Naive B cell (primary cell): ENCODE results near the gene ITGB4. TPM values are rescaled to one million over a fixed set of nuclear protein-coding genes. Genes with fewer than 3 reads are reported as not detected.
A peak's percentile ranks its signal among the peaks of the same experiment; 100 is the strongest.
"Not testable (repeated sequence)": the region's sequence is repeated elsewhere in the genome, so short reads cannot be mapped to it uniquely, and the experiment has no call there.

ENCODE experiments used
- ATAC-seq, 2 donors: fragments of 150-1000 bp; cut with Tn5 transposase; 2 replicates each; pipeline ENCODE4 v1.10.0; 2021; ENCODE audit warnings: low read depth in 2 of 2, mild to moderate bottlenecking in 2 of 2, moderate library complexity in 2 of 2
- DNase-seq: peaks from one replicate; pipeline ENCODE4 v3.0.0; 2022
- H3K27ac Mint-ChIP-seq, 6 donors: one replicate each; pipeline ENCODE4 v1.8.0; 2020 to 2022; ENCODE audit warnings: mild to moderate bottlenecking in 6 of 6, mixed read lengths in 6 of 6, moderate library complexity in 5 of 6, inconsistent platforms in 2 of 6
- H3K27me3 Mint-ChIP-seq, 3 donors: one replicate each; pipeline ENCODE4 v1.8.0; 2021 to 2022; ENCODE audit warnings: mixed read lengths in 3 of 3, mild to moderate bottlenecking in 1 of 3
- H3K36me3 Mint-ChIP-seq, 2 donors: one replicate each; pipeline ENCODE4 v1.8.0; 2020 to 2022; ENCODE audit warnings: mixed read lengths in 2 of 2, inconsistent platforms in 1 of 2, mild to moderate bottlenecking in 1 of 2
- H3K4me1 Mint-ChIP-seq, 3 donors: one replicate each; pipeline ENCODE4 v1.8.0; 2020 to 2022; ENCODE audit warnings: mixed read lengths in 3 of 3, inconsistent platforms in 1 of 3, mild to moderate bottlenecking in 1 of 3, moderate library complexity in 1 of 3
- H3K4me3 Mint-ChIP-seq, 8 donors: one replicate each; pipeline ENCODE4 v1.8.0; 2020 to 2022; ENCODE audit warnings: mild to moderate bottlenecking in 8 of 8, mixed read lengths in 8 of 8, moderate library complexity in 8 of 8, inconsistent platforms in 2 of 8
- H3K9me3 Mint-ChIP-seq, 7 donors: one replicate each; pipeline ENCODE4 v1.8.0; 2020 to 2022; ENCODE audit warnings: mixed read lengths in 7 of 7, mild to moderate bottlenecking in 5 of 7, inconsistent platforms in 2 of 7, moderate library complexity in 1 of 7
- polyA plus RNA-seq, 6 donors: library from polyadenylated mRNA; unstranded; fragments of 300-500 nt; fragmentation: Illumina TruSeq; gene quantifications; one replicate each; pipeline ENCODE4 v1.2.3, GENCODE V29; 2021; ENCODE audit warnings: low read depth in 6 of 6

Gene ITGB4
- polyA plus RNA-seq, 6 donors from 2014 or later: 0.67 to 1.6 (median 1.1) TPM; not detected in 2

DNA sequence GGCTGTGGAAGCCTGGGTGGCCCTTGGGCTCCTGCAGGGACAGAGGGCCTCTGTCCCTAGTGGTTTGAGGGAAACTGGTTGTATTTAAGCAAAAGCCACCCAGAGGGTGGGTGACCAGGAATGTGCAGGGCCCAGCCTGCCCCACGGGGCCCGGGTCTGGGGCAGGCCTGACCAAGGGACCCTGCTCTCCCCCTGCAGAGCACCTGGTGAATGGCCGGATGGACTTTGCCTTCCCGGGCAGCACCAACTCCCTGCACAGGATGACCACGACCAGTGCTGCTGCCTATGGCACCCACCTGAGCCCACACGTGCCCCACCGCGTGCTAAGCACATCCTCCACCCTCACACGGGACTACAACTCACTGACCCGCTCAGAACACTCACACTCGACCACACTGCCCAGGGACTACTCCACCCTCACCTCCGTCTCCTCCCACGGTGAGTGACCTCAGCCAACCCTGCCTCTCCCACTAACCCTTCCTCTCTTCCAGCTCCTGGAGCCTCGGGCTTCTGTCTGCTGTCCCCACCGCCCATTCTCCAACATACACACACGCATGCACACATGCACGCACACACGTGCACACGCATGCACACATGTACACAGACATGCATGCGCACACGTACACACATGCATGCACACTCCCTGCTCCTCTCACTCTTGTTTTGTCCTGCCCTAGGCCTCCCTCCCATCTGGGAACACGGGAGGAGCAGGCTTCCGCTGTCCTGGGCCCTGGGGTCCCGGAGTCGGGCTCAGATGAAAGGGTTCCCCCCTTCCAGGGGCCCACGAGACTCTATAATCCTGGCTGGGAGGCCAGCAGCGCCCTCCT is 33.3 kb downstream of the ITGB4 start:
- H3K4me3 Mint-ChIP-seq: peak overlapping the region in 7 of 8 donors; percentile 73 to 86 (median 76)
- H3K4me1 Mint-ChIP-seq: peaks cover 11 to 19% (median 14%) of the 10 kb centered on the region in 3 donors
- no peaks in the 10 kb centered on the region for H3K9me3 Mint-ChIP-seq
- no peak for DNase-seq
- no peaks in the 10 kb centered on the region for H3K36me3 Mint-ChIP-seq
- peak overlapping the region in 3 of 6 donors; percentile 65 to 74 (median 73) for H3K27ac Mint-ChIP-seq
- no peak for ATAC-seq
- H3K27me3 Mint-ChIP-seq: no peaks in the 10 kb centered on the region

DNA sequence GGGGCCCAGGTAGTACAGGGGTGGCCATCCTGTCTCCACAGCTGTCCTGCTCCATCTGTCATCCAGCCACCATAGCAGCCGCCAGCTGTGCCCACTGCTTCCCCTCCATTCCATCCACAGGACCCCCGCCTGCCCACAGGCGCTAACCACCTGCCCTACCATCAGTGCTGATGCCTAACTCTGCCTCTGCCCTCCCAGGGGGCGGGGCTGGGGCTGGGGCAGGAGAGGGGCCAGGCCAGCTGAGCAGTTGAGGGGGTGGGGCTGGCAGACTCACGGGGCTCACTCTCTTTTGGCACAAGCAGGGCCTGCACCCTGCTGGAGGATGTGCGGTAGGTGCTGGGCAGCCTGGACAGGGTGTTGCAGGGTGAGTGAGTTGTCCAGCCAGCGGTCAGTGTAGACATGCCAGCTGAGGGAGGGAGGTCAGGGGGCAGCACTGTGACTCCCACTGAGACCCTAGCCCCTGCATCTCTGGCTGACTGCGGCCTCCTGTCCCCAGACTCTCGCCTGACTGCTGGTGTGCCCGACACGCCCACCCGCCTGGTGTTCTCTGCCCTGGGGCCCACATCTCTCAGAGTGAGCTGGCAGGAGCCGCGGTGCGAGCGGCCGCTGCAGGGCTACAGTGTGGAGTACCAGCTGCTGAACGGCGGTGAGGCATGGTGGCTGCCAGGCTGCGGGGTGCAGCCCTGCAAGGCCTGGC is 34.1 kb downstream of the ITGB4 start:
- no peak for ATAC-seq
- peak overlapping the region in 1 of 6 donors; percentile 65 for H3K27ac Mint-ChIP-seq
- DNase-seq: no peak
- no peaks in the 10 kb centered on the region for H3K9me3 Mint-ChIP-seq
- no peaks in the 10 kb centered on the region for H3K36me3 Mint-ChIP-seq
- no peaks in the 10 kb centered on the region for H3K27me3 Mint-ChIP-seq
- H3K4me1 Mint-ChIP-seq: peaks cover 6 to 13% (median 8%) of the 10 kb centered on the region in 3 donors
- H3K4me3 Mint-ChIP-seq: peak overlapping the region in 4 of 8 donors; percentile 74 to 86 (median 75)

DNA sequence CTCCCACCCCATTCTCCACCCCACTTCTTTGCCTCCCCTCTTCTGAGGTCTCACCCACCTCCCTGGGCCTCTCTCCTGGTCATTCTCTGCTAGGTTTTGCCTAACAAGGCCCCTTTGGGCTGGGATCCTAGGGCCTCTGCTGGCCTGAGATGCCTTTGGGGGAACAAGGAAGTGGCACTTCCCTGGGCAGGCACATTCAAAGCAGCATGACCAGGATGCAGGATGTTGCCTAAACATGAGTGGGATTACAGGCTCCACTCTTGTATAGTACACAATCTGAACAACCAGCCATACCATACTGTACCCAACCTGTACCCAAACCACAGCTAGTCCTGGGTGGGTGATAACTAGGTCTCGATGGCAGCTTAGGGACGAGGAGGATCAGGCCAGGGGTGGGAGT is 34.7 kb downstream of the ITGB4 start:
- Mint-ChIP-seq H3K4me3 (peak overlapping the region in 3 of 8 donors; percentile 26 to 76 (median 43)), H3K27ac (no peak overlapping the region), H3K4me1 (peaks cover 6 to 13% (median 8%) of the 10 kb centered on the region in 3 donors), H3K9me3 (no peaks in the 10 kb centered on the region), H3K27me3 (no peaks in the 10 kb centered on the region), H3K36me3 (no peaks in the 10 kb centered on the region)
- ATAC-seq (no peak), DNase-seq (no peak)

DNA sequence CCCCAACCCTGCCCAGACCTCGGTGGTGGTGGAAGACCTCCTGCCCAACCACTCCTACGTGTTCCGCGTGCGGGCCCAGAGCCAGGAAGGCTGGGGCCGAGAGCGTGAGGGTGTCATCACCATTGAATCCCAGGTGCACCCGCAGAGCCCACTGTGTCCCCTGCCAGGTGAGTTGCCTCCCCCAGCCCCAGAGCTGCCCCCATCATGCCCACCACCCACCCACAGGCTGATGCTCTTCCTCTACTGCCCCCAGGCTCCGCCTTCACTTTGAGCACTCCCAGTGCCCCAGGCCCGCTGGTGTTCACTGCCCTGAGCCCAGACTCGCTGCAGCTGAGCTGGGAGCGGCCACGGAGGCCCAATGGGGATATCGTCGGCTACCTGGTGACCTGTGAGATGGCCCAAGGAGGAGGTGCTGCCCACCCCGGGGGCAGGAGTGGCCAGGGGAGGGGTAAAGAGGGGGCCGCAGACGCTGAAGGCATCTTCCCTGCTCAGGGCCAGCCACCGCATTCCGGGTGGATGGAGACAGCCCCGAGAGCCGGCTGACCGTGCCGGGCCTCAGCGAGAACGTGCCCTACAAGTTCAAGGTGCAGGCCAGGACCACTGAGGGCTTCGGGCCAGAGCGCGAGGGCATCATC is 35.3 kb downstream of the ITGB4 start:
- Mint-ChIP-seq H3K4me1 (peaks cover 6 to 13% (median 8%) of the 10 kb centered on the region in 3 donors), H3K27me3 (no peaks in the 10 kb centered on the region), H3K9me3 (no peaks in the 10 kb centered on the region), H3K27ac (no peak overlapping the region), H3K4me3 (peak overlapping the region in 1 of 8 donors; percentile 15), H3K36me3 (no peaks in the 10 kb centered on the region)
- ATAC-seq (no peak), DNase-seq (no peak)

DNA sequence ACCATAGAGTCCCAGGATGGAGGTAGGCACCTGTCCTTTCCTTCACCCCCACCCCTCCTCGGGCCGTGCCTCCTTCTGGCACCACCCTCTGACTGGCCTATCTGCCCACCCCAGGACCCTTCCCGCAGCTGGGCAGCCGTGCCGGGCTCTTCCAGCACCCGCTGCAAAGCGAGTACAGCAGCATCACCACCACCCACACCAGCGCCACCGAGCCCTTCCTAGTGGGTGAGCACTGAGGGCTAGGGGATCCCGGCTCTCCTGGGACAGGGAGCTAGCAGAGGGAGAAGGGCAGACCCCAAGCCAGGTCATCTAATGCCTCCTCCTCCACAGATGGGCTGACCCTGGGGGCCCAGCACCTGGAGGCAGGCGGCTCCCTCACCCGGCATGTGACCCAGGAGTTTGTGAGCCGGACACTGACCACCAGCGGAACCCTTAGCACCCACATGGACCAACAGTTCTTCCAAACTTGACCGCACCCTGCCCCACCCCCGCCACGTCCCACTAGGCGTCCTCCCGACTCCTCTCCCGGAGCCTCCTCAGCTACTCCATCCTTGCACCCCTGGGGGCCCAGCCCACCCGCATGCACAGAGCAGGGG is 35.9 kb downstream of the ITGB4 start:
- Mint-ChIP-seq H3K27ac (no peak overlapping the region), H3K4me3 (no peak overlapping the region), H3K27me3 (no peaks in the 10 kb centered on the region), H3K9me3 (no peaks in the 10 kb centered on the region), H3K36me3 (no peaks in the 10 kb centered on the region), H3K4me1 (peaks cover 6 to 13% (median 8%) of the 10 kb centered on the region in 3 donors)
- DNase-seq (no peak), ATAC-seq (no peak)

DNA sequence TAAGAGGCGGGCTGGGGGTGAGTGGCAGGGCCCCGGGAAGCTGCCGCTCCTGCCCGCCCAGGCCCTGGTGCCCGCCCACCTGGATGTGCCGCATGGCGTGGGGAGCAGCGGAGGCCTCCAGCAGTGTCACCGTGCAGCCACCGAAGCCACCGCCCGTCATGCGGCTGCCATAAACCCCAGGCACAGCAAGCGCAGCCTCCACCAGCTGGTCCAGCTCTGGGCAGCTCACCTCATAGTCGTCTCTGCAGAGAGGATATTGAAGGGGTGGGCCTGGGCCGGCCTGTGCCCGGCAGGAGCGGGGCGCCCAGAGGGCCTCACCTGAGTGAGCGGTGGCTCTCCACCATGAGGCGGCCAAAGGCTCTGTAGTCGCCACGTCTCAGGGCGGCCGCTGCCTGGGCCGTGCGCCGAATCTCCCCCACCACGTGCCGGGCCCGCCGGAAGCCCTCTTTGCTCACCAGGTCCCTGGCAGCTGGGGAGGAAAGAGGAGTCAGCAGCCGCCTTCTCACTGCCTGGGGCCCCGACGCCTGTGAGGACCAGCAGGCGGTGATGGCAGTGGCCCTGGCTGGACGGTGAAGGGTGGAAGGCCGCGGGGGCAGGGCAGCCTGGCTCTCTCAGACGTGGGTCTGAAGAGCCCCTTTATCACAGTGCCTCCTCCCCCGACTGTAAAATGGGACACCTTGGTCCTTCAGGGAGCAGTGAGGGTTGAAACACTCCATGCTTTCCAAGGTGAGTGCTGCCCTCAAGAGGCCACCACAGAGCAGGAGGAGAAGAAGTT is 37.1 kb downstream of the ITGB4 start:
- peaks cover 12 to 18% (median 12%) of the 10 kb centered on the region in 3 donors for H3K4me1 Mint-ChIP-seq
- H3K36me3 Mint-ChIP-seq: no peaks in the 10 kb centered on the region
- H3K27me3 Mint-ChIP-seq: no peaks in the 10 kb centered on the region
- H3K9me3 Mint-ChIP-seq: no peaks in the 10 kb centered on the region
- no peak overlapping the region for H3K27ac Mint-ChIP-seq
- no peak for DNase-seq
- H3K4me3 Mint-ChIP-seq: no peak overlapping the region
- no peak for ATAC-seq

DNA sequence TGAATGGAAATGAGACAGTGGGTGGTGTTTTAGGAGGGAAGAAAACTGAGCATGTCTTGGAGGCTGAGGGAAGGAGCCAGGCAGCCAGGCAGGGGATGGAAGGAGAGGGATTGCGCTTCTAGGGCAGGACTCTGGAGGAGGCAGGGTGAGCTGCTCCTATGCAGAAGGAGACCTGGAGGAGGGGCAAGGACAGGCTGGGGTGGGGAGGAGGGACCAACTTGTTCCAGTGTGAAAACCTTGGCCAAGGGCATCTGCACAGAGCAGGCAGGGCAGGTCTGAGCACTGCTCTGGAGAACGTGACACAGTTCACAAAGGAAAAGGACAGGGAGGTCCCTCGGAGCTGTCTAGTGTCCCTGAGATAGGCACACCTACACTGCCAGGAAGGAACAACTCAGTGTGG is 38.2 kb downstream of the ITGB4 start:
- Mint-ChIP-seq H3K36me3 (no peaks in the 10 kb centered on the region), H3K4me3 (peak overlapping the region in 1 of 8 donors; percentile 77), H3K27ac (no peak overlapping the region), H3K27me3 (no peaks in the 10 kb centered on the region), H3K9me3 (no peaks in the 10 kb centered on the region), H3K4me1 (peaks cover 14 to 22% (median 19%) of the 10 kb centered on the region in 3 donors)
- DNase-seq (no peak), ATAC-seq (no peak)

DNA sequence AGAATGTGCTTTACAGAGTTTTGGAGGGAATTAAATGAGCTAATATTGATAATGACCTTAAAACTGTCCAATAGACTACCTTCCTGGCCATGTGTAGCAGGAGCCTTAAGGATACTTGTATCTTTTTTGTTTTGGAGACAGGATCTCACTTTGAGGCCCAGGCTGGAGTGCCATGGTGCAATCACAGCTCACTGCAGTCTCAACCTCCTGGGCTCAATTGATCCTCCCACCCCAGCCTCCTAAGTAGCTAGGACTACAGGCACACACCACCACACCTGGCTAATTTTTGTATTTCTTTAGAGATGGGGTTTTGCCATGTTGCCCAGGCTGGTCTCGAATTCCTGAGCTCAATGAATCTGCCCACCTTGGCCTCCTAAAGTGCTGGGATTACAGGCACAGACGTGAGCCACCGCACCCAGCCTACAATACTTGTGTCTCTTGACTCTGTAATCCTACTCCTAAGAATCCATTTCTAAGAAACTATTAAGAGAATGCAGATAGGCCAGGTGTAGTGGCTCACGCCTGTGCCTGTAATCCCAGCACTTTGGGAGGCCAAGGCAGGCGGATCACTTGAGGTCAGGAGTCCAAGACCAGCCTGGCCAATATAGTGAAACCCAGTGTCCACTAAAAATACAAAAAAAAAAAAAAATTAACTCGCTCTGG is 38.9 kb downstream of the ITGB4 start:
- not testable (repeated sequence) for ATAC-seq, H3K27me3 Mint-ChIP-seq, H3K36me3 Mint-ChIP-seq, H3K9me3 Mint-ChIP-seq, H3K27ac Mint-ChIP-seq, DNase-seq, H3K4me3 Mint-ChIP-seq
- peaks cover 9 to 18% (median 14%) of the 10 kb centered on the region in 3 donors for H3K4me1 Mint-ChIP-seq

DNA sequence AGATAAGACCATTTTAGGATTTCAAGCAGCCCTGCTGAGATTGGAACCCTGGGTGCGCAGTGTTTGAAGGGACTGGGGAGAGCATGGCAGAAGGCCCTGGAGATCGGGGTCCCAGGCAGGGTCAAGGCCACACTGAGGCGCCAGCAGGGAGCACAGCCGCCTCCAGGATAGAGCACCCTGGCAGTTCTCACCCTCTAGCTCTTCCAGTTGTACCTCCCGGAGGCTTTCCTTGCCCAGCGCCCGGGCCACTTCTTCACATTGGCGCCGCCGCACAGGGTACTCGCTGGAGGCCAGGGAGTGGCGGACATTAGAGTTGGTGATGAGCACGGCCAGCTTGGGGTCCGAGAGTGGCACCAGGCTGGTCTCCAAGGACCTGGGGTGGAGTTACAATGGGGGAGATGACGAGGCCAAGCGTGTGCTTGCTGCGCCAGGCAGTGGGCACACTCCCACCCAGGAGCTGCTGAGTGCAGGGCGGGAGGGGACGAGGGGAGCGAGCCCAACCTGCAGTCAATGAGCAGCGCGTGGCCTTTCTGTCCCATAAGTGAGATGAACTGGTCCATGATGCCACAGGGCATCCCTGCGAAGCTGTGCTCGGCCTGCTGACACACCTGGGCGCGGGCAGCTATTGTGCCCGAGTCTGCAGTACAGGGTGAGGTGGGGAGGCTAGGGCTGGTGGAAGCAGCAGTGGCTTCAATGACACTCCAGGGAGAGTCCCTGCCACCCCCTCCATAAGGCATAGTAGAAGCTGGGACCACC is 41.4 kb downstream of the ITGB4 start:
- Mint-ChIP-seq H3K4me3 (peak overlapping the region; percentile 56 to 83 (median 64)), H3K27me3 (no peaks in the 10 kb centered on the region), H3K4me1 (peaks cover 9 to 23% (median 13%) of the 10 kb centered on the region in 3 donors), H3K9me3 (no peaks in the 10 kb centered on the region), H3K27ac (peak overlapping the region in 5 of 6 donors; percentile 39 to 72 (median 67)), H3K36me3 (no peaks in the 10 kb centered on the region)
- no peak for ATAC-seq
- no peak for DNase-seq

DNA sequence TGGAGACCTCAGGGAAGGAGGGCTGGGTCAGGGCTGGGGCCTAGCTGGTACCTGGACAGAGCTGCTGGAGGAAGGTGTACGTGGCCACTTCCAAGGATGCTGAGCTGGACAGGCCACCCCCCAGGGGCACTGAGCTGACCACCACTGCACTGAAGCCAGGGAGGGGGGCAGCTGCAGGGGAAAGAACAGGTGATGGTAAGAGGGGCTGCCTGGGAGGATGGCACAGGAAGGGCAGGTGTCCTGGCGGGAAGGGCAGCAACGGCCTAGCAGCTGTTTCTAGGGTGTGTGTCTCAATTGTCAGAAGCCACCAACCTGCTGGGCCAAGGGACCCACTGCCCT is 42.0 kb downstream of the ITGB4 start:
- Mint-ChIP-seq H3K4me1 (peaks cover 9 to 23% (median 13%) of the 10 kb centered on the region in 3 donors), H3K27me3 (no peaks in the 10 kb centered on the region), H3K4me3 (peak overlapping the region in 7 of 8 donors; percentile 22 to 83 (median 61)), H3K9me3 (no peaks in the 10 kb centered on the region), H3K27ac (peak overlapping the region in 3 of 6 donors; percentile 63 to 68 (median 67)), H3K36me3 (no peaks in the 10 kb centered on the region)
- DNase-seq: no peak
- ATAC-seq: no peak

DNA sequence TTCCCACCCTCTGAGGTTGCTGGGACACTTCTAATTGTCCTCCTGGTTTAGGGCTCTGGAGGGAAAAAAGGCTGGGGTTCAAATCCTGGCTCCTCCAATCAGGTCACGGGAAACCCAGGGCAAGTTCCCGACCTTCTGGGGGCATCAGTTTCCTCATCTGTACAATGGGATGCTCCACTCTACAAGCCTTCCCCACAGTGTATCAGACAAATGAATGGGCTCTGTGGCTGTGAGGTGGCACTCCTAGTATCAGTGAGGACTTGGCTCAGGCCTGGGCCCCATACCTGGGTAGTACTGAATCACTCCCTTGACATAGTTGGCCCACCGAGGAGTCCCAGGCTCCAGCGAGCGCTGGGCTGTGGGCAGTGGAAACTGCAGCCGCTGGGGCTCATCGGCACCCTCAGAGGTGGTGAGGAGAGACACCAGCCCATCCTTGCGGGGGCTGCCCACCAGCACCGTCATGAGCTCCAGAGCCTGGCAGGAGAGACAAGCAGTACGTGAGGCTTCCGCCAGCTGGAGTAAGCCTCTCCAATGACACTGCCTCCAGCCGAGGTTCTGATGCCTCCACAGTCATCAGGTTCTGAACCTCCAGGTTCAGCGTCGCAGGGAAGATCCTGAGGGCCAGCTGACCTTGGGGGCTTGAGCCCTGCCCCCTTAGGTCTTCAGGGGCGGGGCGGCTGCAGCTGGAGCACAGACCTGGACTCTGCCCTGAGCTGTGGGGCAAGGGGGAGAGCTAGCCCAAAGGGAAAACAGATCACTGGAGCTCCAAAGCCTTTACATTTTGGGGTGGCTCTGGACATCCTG is 42.6 kb downstream of the ITGB4 start:
- H3K36me3 Mint-ChIP-seq: no peaks in the 10 kb centered on the region
- peak overlapping the region in 2 of 6 donors; percentile 15 to 65 for H3K27ac Mint-ChIP-seq
- H3K4me3 Mint-ChIP-seq: peak overlapping the region; percentile 76 to 90 (median 82)

More for the DNA sequence above, 42.6 kb downstream of the ITGB4 start:
- H3K9me3 Mint-ChIP-seq: no peaks in the 10 kb centered on the region
- peaks cover 9 to 23% (median 13%) of the 10 kb centered on the region in 3 donors for H3K4me1 Mint-ChIP-seq
- DNase-seq (no peak), ATAC-seq (no peak)
- no peaks in the 10 kb centered on the region for H3K27me3 Mint-ChIP-seq
